A549 (cell line): ENCODE results near the gene ADARB2. TPM values are rescaled to one million over a fixed set of nuclear protein-coding genes. Genes with fewer than 3 reads are reported as not detected.
A peak's percentile ranks its signal among the peaks of the same experiment; 100 is the strongest.

Experiments used
- ATAC-seq, 2 experiments: fragments of 200-7000 bp in 1 of 2; fragments of >200 bp in 1 of 2; cut with Nextera tagmentation in 1 of 2; cut with Tn5 transposase in 1 of 2; 3 replicates each; pipeline versions ENCODE4 v1.8.0 to v1.9.1; 2018 to 2020; ENCODE audit warnings: mild to moderate bottlenecking in 1 of 2, moderate library complexity in 1 of 2
- CTCF ChIA-PET: fragments of 300-600 bp; sonication (Branson Sonifier 250); formaldehyde crosslinking; extraction: SDS; loops from one replicate; lab custom pipeline; 2021; ENCODE audit warnings: antibody characterized with exemption, inconsistent platforms; lab: Yijun Ruan, JAX
- POLR2A ChIA-PET: fragments of 350-600 bp; formaldehyde crosslinking; extraction: SDS; loops from one replicate; lab custom pipeline; 2021; ENCODE audit warnings: antibody characterized with exemption, inconsistent platforms; lab: Yijun Ruan, JAX
- DNase-seq, 2 experiments: peaks; one replicate each; pipeline versions ENCODE4 v3.0.0 to v3.0.0-alpha.2; 2011 to 2016; ENCODE audit warnings: low read depth in 1 of 2, low spot score in 1 of 2
- FAIRE-seq: peaks from 2 replicates; lab custom pipeline; 2011; peaks lifted over from hg19 to GRCh38; lab: Jason Lieb, UNC
- H3K27ac ChIP-seq, 2 experiments: fragments of >200 bp; sonication (Bioruptor Twin); formaldehyde crosslinking; 3 replicates each; pipeline ENCODE4 v1.5.1; 2016 to 2017
- H3K4me1 ChIP-seq: fragments of >200 bp; sonication (Bioruptor Twin); formaldehyde crosslinking; 3 replicates; pipeline ENCODE4 v1.6.1; 2016
- H3K4me2 ChIP-seq: fragments of >200 bp; sonication (Bioruptor Twin); formaldehyde crosslinking; 3 replicates; pipeline ENCODE4 v1.6.1; 2016
- H3K4me3 ChIP-seq: fragments of >200 bp; sonication (Bioruptor Twin); formaldehyde crosslinking; 3 replicates; pipeline ENCODE4 v1.5.1; 2016
- H3K9me3 ChIP-seq: fragments of >200 bp; sonication (Bioruptor Twin); formaldehyde crosslinking; 3 replicates; pipeline ENCODE4 v1.6.1; 2016
- BHLHE40 ChIP-seq: IDR thresholded peaks from 2 replicates; pipeline ENCODE4 v1.6.1; 2012; ENCODE audit warnings: low read depth, low read length, inconsistent platforms
- CBX8 ChIP-seq: fragments of 200-600 bp; sonication (generic); IDR thresholded peaks from 2 replicates; pipeline ENCODE4 v1.6.1; 2016
- EP300 ChIP-seq, 2 experiments: fragments of >200 bp; sonication (Bioruptor Twin); formaldehyde crosslinking; IDR thresholded peaks; 2 replicates in 1 of 2; 3 replicates in 1 of 2; pipeline ENCODE4 v1.6.1; 2016 to 2017
- FOSL2 ChIP-seq, 2 experiments: fragments of 450-650 bp in 1 of 2; fragments of >200 bp in 1 of 2; sonication (Bioruptor Twin) in 1 of 2; formaldehyde crosslinking; IDR thresholded peaks; 2 replicates each; pipeline versions ENCODE4 v1.5.0 to v1.6.1; 2016 to 2020; ENCODE audit warnings: mild to moderate bottlenecking in 1 of 2, moderate library complexity in 1 of 2
- FOXS1 ChIP-seq: fragments of 250-450 bp; sonication (Bioruptor Pico); IDR thresholded peaks from 2 replicates; pipeline ENCODE4 v1.5.0; 2020; ENCODE audit warnings: mild to moderate bottlenecking, moderate library complexity
- GATA3 ChIP-seq: IDR thresholded peaks from 2 replicates; pipeline ENCODE4 v1.6.1; 2012; ENCODE audit warnings: borderline replicate concordance
- HDAC2 ChIP-seq: fragments of 200-600 bp; sonication (generic); IDR thresholded peaks from 2 replicates; pipeline ENCODE4 v1.6.1; 2016
- HEYL ChIP-seq: fragments of 250-450 bp; sonication (Bioruptor Pico); IDR thresholded peaks from 2 replicates; pipeline ENCODE4 v1.8.0; 2021; ENCODE audit warnings: mild to moderate bottlenecking, moderate library complexity
- HOXA7 ChIP-seq: fragments of 250-450 bp; sonication (Bioruptor Pico); IDR thresholded peaks from 2 replicates; pipeline ENCODE4 v1.5.0; 2020; ENCODE audit warnings: mild to moderate bottlenecking, moderate library complexity
- KDM5A ChIP-seq: fragments of 200-600 bp; sonication (generic); IDR thresholded peaks from 2 replicates; pipeline ENCODE4 v1.6.1; 2016; ENCODE audit warnings: antibody characterized with exemption, mild to moderate bottlenecking
- MYC ChIP-seq: IDR thresholded peaks from 2 replicates; pipeline ENCODE4 v1.6.1; 2012; ENCODE audit warnings: mild to moderate bottlenecking, inconsistent platforms, low read length, improper control_type of control experiment, borderline replicate concordance
- NFE2L2 ChIP-seq: fragments of 150-350 bp; conservative IDR thresholded peaks from 2 replicates; pipeline ENCODE4 v1.6.1; 2014; ENCODE audit warnings: low read length
- PHF8 ChIP-seq: fragments of 200-600 bp; sonication (generic); IDR thresholded peaks from 2 replicates; pipeline ENCODE4 v1.6.1; 2016; ENCODE audit warnings: low read depth, mild to moderate bottlenecking, antibody characterized with exemption, moderate library complexity, borderline replicate concordance
- POLR2A ChIP-seq: IDR thresholded peaks from 2 replicates; pipeline ENCODE4 v1.6.1; 2012; ENCODE audit warnings: mild to moderate bottlenecking, low read length
- RARB ChIP-seq: fragments of 250-450 bp; sonication (Bioruptor Pico); IDR thresholded peaks from 2 replicates; pipeline ENCODE4 v1.8.0; 2021; ENCODE audit warnings: mild to moderate bottlenecking, moderate library complexity
- RCOR1 ChIP-seq: fragments of 150-350 bp; IDR thresholded peaks from 2 replicates; pipeline ENCODE4 v1.6.1; 2014; ENCODE audit warnings: antibody characterized with exemption, low read length, low read depth
- RNF2 ChIP-seq: fragments of 200-600 bp; sonication (generic); IDR thresholded peaks from 2 replicates; pipeline ENCODE4 v1.6.1; 2016; ENCODE audit warnings: low read depth, mild to moderate bottlenecking, antibody characterized with exemption, moderate library complexity, borderline replicate concordance
- SMC3 ChIP-seq: fragments of >200 bp; sonication (Bioruptor Twin); formaldehyde crosslinking; IDR thresholded peaks from 3 replicates; pipeline ENCODE4 v1.6.1; 2018; ENCODE audit warnings: inconsistent platforms
- ZC3H11A ChIP-seq: fragments of 450-650 bp; IDR thresholded peaks from 2 replicates; pipeline ENCODE4 v1.6.1; 2014; ENCODE audit warnings: antibody characterized with exemption, mild to moderate bottlenecking
- ZFP36 ChIP-seq: fragments of 450-650 bp; IDR thresholded peaks from 2 replicates; pipeline ENCODE4 v1.6.1; 2014; ENCODE audit warnings: borderline replicate concordance; ENCODE audit not compliant: partially characterized antibody
- WGBS: methylation state at CpG from one replicate; pipeline ENCODE4 v1.1.6; 2017; ENCODE audit errors: missing lambda C conversion rate; 5-methylcytosine and 5-hydroxymethylcytosine counted together
- polyA plus RNA-seq, 4 experiments: library from polyadenylated mRNA; depleted of rRNA in 3 of 4; stranded (reverse); fragments of >200 nt; fragmentation: RNase III in 1 of 4; extraction: RNeasy Plus Mini Kit Qiagen cat#74134 plus additional on column Dnase treatment in 1 of 4; gene quantifications; 2 replicates in 3 of 4; 3 replicates in 1 of 4; pipeline ENCODE4 v1.2.3, GENCODE V29; 2011 to 2017
- TF ChIP-seq, protein P1 (sequence below): fragments of >200 bp; sonication (Bioruptor Twin); formaldehyde crosslinking; IDR thresholded peaks from 2 replicates; pipeline ENCODE4 v1.6.1; 2016
- TF ChIP-seq, protein P2 (sequence below): fragments of >200 bp; sonication (Bioruptor Twin); formaldehyde crosslinking; IDR thresholded peaks from 3 replicates; pipeline ENCODE4 v1.6.1; 2016
- TF ChIP-seq, protein P3 (sequence below): fragments of 250-450 bp; sonication (Bioruptor Pico); IDR thresholded peaks from 2 replicates; pipeline ENCODE4 v1.5.0; 2020; ENCODE audit warnings: low read depth, mild to moderate bottlenecking, moderate library complexity
- TF ChIP-seq, protein P4 (sequence below): fragments of >200 bp; sonication (Bioruptor Twin); formaldehyde crosslinking; IDR thresholded peaks from 3 replicates; pipeline ENCODE4 v1.5.1; 2016
- TF ChIP-seq, protein P5 (sequence below): IDR thresholded peaks from 2 replicates; pipeline ENCODE4 v1.6.1; 2012; ENCODE audit warnings: low read depth, borderline replicate concordance

ADARB2 gene
- polyA plus RNA-seq, 2 of the 4 experiments (the other 2 are of a cell fraction), result not detected

DNA sequence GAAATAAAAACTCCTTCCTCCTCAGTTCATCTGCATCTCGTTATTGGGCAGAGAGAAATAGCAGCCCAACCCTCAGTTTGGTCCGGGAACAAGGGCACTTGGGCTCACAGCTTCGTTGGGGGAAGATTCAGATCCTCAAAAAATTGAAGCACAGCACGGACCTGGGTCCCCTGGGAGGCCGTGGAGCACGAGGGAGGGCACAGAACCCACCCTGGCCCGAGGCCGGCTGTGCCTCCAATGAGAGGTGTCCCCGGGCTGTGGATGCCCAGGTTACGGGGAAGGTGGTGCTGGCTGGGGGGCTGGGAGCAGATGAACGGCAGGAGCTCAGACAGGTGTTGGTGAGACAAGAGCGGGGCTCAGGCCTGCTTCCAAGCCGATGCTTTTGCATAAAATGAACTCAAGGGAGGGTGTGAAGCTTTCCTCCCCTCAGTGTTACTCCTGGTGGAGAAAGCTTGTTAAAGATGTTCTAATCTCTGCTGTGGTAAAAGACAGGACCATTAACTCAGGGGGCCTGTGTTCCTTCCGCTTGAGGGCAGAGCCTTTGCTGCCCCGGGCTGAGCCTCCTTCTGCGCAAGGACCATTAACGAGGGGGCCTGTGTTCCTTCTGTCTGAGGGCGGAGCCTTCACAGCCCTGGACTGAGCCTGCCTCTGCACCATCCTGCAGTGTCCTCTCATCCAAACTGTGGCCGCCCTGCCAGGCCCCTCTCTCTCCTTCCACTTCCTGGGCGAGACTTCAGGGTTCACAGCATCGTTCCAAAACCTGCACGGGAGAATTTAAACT is 302.2 kb downstream of the ADARB2 start:
- POLR2A ChIA-PET, result no interaction called here
- Histone ChIP-seq H3K4me3 (no peak overlapping the region), H3K9me3 (peaks cover 15% of the 10 kb centered on the region), H3K27ac (no peak overlapping the region), H3K4me1 (no peaks in the 10 kb centered on the region), H3K4me2 (no peak overlapping the region)
- no peak for FAIRE-seq
- no peak for DNase-seq
- CTCF ChIA-PET, result interaction anchor here (0.9 to 1.0 kb wide), 2 partner anchors 15 to 17 kb away, joined by 3 to 4 read pairs; no protein-coding TSS in a partner anchor
- TF ChIP-seq BHLHE40, result no peak
- no peak for TF ChIP-seq RCOR1
- no peak for TF ChIP-seq GATA3
- no peak for TF ChIP-seq ZFP36
- TF ChIP-seq, protein P1, sequence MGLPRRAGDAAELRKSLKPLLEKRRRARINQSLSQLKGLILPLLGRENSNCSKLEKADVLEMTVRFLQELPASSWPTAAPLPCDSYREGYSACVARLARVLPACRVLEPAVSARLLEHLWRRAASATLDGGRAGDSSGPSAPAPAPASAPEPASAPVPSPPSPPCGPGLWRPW, result no peak
- TF ChIP-seq SMC3, result no peak
- TF ChIP-seq, protein P2, sequence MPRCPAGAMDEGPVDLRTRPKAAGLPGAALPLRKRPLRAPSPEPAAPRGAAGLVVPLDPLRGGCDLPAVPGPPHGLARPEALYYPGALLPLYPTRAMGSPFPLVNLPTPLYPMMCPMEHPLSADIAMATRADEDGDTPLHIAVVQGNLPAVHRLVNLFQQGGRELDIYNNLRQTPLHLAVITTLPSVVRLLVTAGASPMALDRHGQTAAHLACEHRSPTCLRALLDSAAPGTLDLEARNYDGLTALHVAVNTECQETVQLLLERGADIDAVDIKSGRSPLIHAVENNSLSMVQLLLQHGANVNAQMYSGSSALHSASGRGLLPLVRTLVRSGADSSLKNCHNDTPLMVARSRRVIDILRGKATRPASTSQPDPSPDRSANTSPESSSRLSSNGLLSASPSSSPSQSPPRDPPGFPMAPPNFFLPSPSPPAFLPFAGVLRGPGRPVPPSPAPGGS, result no peak
- TF ChIP-seq, protein P3, sequence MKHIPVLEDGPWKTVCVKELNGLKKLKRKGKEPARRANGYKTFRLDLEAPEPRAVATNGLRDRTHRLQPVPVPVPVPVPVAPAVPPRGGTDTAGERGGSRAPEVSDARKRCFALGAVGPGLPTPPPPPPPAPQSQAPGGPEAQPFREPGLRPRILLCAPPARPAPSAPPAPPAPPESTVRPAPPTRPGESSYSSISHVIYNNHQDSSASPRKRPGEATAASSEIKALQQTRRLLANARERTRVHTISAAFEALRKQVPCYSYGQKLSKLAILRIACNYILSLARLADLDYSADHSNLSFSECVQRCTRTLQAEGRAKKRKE (CRISPR knock-in tag), result no peak
- TF ChIP-seq RNF2, result no peak
- TF ChIP-seq RARB, result no peak
- TF ChIP-seq HEYL (CRISPR knock-in tag), result no peak
- ATAC-seq, result peak; percentile 43 to 59; a peak in 5 of 6 replicates
- 30% methylated on average over 17 of the region's 22 CpGs for WGBS

DNA sequence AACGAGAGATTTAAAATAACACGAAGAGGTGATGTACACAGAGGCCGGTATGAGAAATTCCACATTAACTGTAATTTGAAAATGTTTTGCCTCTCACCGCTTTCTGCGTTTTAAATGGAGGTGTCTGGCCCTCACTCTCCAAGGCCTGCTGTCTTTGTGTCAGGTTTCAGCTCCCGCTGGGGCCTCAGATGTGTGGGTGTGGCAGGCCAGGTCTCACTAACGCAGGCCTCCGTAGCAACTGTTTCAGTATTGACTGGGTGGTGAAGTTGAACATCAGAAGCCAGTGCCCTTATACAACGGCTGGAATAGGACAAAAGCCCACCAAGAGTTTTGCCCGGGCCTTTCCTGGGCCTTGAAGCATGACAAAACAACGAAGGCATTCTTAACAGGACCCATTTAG is 303.1 kb downstream of the ADARB2 start:
- Histone ChIP-seq H3K4me1 (no peaks in the 10 kb centered on the region), H3K27ac (no peak overlapping the region), H3K4me2 (no peak overlapping the region), H3K4me3 (no peak overlapping the region), H3K9me3 (peaks cover 15% of the 10 kb centered on the region)
- no peak for TF ChIP-seq CBX8
- no peak for TF ChIP-seq NFE2L2
- no peak for TF ChIP-seq SMC3
- no peak for TF ChIP-seq KDM5A
- TF ChIP-seq FOSL2 (IDR thresholded peaks at IDR 0.05), result no peak
- TF ChIP-seq FOSL2 (CRISPR knock-in tag; IDR thresholded peaks at IDR 0.05), result no peak
- TF ChIP-seq, protein P2, result no peak
- no peak for TF ChIP-seq ZC3H11A
- CTCF ChIA-PET, result no interaction called here
- ATAC-seq, result no peak
- no peak for DNase-seq
- POLR2A ChIA-PET, result no interaction called here
- 48% methylated on average over 11 of the region's 11 CpGs for WGBS
- FAIRE-seq, result no peak

DNA sequence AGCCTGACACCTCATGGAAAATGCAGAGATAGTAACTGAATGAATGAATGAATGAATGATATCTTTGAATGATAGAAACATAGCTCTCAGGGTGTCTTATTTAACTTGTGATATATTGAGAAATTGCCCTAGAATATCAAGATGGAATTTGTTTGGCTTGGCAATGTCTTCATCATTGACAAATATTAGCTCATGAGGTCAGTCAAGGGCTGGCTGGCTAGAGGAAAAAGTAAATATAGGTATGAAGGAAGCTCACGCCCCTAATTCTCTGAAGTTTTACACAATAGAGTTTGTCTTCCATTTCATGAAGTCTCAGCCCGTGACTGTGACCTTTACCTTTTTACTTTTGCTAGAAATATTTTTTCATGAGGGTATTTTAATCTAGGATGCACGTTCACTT is 305.2 kb downstream of the ADARB2 start:
- DNase-seq, result no peak
- no peak for ATAC-seq
- H3K4me2 ChIP-seq, result no peak overlapping the region
- no peak for FAIRE-seq
- H3K9me3 ChIP-seq, result peaks cover 15% of the 10 kb centered on the region
- ChIA-PET CTCF (interaction anchor here (2.8 kb wide), 1 partner anchor 11 kb away, joined by 13 read pairs; no protein-coding TSS in a partner anchor), POLR2A (no interaction called here)
- H3K4me1 ChIP-seq, result no peaks in the 10 kb centered on the region
- H3K27ac ChIP-seq, result no peak overlapping the region
- no peak overlapping the region for H3K4me3 ChIP-seq
- 0% methylated on average over 3 of the region's 3 CpGs for WGBS
- TF ChIP-seq, protein P4, sequence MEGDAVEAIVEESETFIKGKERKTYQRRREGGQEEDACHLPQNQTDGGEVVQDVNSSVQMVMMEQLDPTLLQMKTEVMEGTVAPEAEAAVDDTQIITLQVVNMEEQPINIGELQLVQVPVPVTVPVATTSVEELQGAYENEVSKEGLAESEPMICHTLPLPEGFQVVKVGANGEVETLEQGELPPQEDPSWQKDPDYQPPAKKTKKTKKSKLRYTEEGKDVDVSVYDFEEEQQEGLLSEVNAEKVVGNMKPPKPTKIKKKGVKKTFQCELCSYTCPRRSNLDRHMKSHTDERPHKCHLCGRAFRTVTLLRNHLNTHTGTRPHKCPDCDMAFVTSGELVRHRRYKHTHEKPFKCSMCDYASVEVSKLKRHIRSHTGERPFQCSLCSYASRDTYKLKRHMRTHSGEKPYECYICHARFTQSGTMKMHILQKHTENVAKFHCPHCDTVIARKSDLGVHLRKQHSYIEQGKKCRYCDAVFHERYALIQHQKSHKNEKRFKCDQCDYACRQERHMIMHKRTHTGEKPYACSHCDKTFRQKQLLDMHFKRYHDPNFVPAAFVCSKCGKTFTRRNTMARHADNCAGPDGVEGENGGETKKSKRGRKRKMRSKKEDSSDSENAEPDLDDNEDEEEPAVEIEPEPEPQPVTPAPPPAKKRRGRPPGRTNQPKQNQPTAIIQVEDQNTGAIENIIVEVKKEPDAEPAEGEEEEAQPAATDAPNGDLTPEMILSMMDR, result no peak
- no peak for TF ChIP-seq FOXS1 (CRISPR knock-in tag)
- no peak for TF ChIP-seq HOXA7
- TF ChIP-seq POLR2A, result no peak
- TF ChIP-seq EP300 (IDR thresholded peaks at IDR 0.05), result no peak
- TF ChIP-seq, protein P5, sequence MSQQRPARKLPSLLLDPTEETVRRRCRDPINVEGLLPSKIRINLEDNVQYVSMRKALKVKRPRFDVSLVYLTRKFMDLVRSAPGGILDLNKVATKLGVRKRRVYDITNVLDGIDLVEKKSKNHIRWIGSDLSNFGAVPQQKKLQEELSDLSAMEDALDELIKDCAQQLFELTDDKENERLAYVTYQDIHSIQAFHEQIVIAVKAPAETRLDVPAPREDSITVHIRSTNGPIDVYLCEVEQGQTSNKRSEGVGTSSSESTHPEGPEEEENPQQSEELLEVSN, result no peak
- TF ChIP-seq RNF2, result no peak
- no peak for TF ChIP-seq RCOR1
- TF ChIP-seq MYC, result no peak
- no peak for TF ChIP-seq HDAC2
- no peak for TF ChIP-seq PHF8
